ENCODE data around the gene ACYP2. TPM values are rescaled to one million over a fixed set of nuclear protein-coding genes. Genes with fewer than 3 reads are reported as not detected.

ACYP2 gene
- total and polyA plus RNA-seq, 2 donors (not counting 1 experiment from before 2014, with no cell fraction given): 14.0 to 17.2 TPM

DNA sequence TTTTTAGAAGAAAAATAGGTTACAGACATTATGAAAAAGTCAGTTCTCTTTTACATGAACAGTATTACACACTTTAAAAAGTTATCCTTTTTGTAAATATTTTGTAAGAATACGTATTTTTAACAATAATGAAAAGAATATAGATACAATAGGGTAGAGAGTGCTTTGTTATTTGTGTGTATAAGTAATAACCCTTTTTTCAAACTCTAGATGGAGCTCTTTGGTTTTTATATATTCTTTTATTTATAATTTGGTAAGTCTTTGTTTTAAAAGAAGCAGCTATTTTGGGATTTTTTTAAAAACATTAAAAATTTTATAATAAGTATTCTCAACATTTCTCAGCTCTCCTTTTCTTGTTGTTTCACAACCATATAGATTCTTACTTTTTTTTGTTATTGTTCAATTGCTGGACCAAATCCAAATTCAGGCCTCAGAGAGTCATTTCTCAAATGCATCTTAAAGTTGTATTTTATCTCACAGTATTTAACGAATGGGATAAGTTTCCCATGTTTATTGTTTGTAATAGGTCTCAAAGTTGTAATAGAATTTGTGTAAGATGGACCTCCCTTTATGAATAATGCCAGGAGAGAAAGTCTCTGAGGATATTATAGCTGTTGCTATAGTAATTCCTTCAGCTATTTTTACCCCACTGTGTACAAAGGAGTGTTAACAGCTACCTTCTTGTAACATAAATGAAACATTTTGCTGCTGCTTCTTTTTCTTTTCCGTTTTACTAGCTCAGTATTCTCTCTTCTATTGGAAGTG lies 46.4 kb downstream of the ACYP2 start:
- H3K4me3 Mint-ChIP-seq: no peak overlapping the region
- no peaks in the 10 kb centered on the region for H4K20me1 ChIP-seq (ENCODE audit: control insufficient read depth, insufficient read depth, low read length, poor library complexity, severe bottlenecking)
- H3K27ac Mint-ChIP-seq: no peak overlapping the region
- H3K27ac ChIP-seq (ENCODE audit: low read length in 2 of 2): no peak overlapping the region
- intact Hi-C loops (cut with micrococcal nuclease): no loop called here
- H3K36me3 ChIP-seq (replicated peaks in 1 of 2; ENCODE audit: control extremely low read depth in 1 of 2, control insufficient read depth in 1 of 2, extremely low read depth in 1 of 2, insufficient read depth in 2 of 2, low read length in 1 of 2): no peaks in the 10 kb centered on the region
- no peak overlapping the region for H3K4me3 ChIP-seq (ENCODE audit: control extremely low read depth in 1 of 5, extremely low read depth in 1 of 5, insufficient read depth in 1 of 5, low read depth in 2 of 5, low read length in 4 of 5)
- no peaks in the 10 kb centered on the region for H3K27me3 ChIP-seq (replicated peaks in 1 of 4; ENCODE audit: control extremely low read depth in 1 of 4, control insufficient read depth in 3 of 4, insufficient read depth in 4 of 4, low read length in 3 of 4)
- H3K9me3 ChIP-seq (ENCODE audit: control extremely low read depth in 1 of 3, control insufficient read depth in 2 of 3, insufficient read depth in 1 of 3, low read length in 2 of 3): no peaks in the 10 kb centered on the region
- H3K4me1 Mint-ChIP-seq: no peaks in the 10 kb centered on the region
- H3K79me2 ChIP-seq (ENCODE audit: control insufficient read depth, insufficient read depth, low read length): no peaks in the 10 kb centered on the region
- no peaks in the 10 kb centered on the region for H3K4me1 ChIP-seq (ENCODE audit: control insufficient read depth in 2 of 2, insufficient read depth in 2 of 2, low read length in 2 of 2)
- WGBS (ENCODE audit: insufficient coverage): no CpG with 5 or more reads among the region's 3 CpGs
- ChIA-PET POLR2A (no interaction called here), CTCF (interaction anchor here (1.3 kb wide), 1 partner anchor 542 kb away, joined by 4 read pairs; no protein-coding TSS in a partner anchor)
- no peak overlapping the region for H3K9ac ChIP-seq (ENCODE audit: low read length)
- H2AFZ ChIP-seq (ENCODE audit: insufficient read depth, low read depth, low read length, poor library complexity, severe bottlenecking): no peak overlapping the region
- H3K4me2 ChIP-seq (replicated peaks; ENCODE audit: low read depth, low read length, poor library complexity, severe bottlenecking): no peak overlapping the region
- no peak for ATAC-seq (ENCODE audit: low read depth)
- TF ChIP-seq EZH2 (IDR thresholded peaks at IDR 0.05; ENCODE audit: borderline replicate concordance, insufficient read depth, low read depth, low read length, poor library complexity, severe bottlenecking) (no peak), CTCF (IDR thresholded peaks at IDR 0.05) (no peak)
- no peaks in the 10 kb centered on the region for H3K9me3 Mint-ChIP-seq (ENCODE audit: insufficient read depth)
- no peak for DNase-seq
- H3K27me3 Mint-ChIP-seq: no peaks in the 10 kb centered on the region

GRCh38 chr2:54164106-54164505 lies 48.7 kb downstream of the ACYP2 start:
- H3K36me3 ChIP-seq (replicated peaks in 1 of 2; ENCODE audit: control extremely low read depth in 1 of 2, control insufficient read depth in 1 of 2, extremely low read depth in 1 of 2, insufficient read depth in 2 of 2, low read length in 1 of 2): no peaks in the 10 kb centered on the region
- H3K9me3 ChIP-seq (ENCODE audit: control extremely low read depth in 1 of 3, control insufficient read depth in 2 of 3, insufficient read depth in 1 of 3, low read length in 2 of 3): no peaks in the 10 kb centered on the region
- Mint-ChIP-seq H3K4me1 (no peaks in the 10 kb centered on the region), H3K4me3 (no peak overlapping the region), H3K27me3 (no peaks in the 10 kb centered on the region), H3K9me3 (ENCODE audit: insufficient read depth) (no peaks in the 10 kb centered on the region), H3K27ac (no peak overlapping the region)
- WGBS (ENCODE audit: insufficient coverage): no CpG with 5 or more reads among the region's 1 CpG
- H3K4me3 ChIP-seq (ENCODE audit: control extremely low read depth in 1 of 5, extremely low read depth in 1 of 5, insufficient read depth in 1 of 5, low read depth in 2 of 5, low read length in 4 of 5): no peak overlapping the region
- intact Hi-C loops (cut with micrococcal nuclease): no loop called here
- H3K27ac ChIP-seq (ENCODE audit: low read length in 2 of 2): no peak overlapping the region
- DNase-seq (no peak), ATAC-seq (ENCODE audit: low read depth) (no peak)
- no peaks in the 10 kb centered on the region for H3K79me2 ChIP-seq (ENCODE audit: control insufficient read depth, insufficient read depth, low read length)
- H2AFZ ChIP-seq (ENCODE audit: insufficient read depth, low read depth, low read length, poor library complexity, severe bottlenecking): no peak overlapping the region
- H3K27me3 ChIP-seq (replicated peaks in 1 of 4; ENCODE audit: control extremely low read depth in 1 of 4, control insufficient read depth in 3 of 4, insufficient read depth in 4 of 4, low read length in 3 of 4): no peaks in the 10 kb centered on the region
- no peaks in the 10 kb centered on the region for H4K20me1 ChIP-seq (ENCODE audit: control insufficient read depth, insufficient read depth, low read length, poor library complexity, severe bottlenecking)
- POLR2A ChIA-PET: no interaction called here
- CTCF ChIA-PET: no interaction called here
- no peak for TF ChIP-seq CTCF (IDR thresholded peaks at IDR 0.05)
- TF ChIP-seq EZH2 (IDR thresholded peaks at IDR 0.05; ENCODE audit: borderline replicate concordance, insufficient read depth, low read depth, low read length, poor library complexity, severe bottlenecking): no peak
- H3K4me2 ChIP-seq (replicated peaks; ENCODE audit: low read depth, low read length, poor library complexity, severe bottlenecking): no peak overlapping the region
- H3K9ac ChIP-seq (ENCODE audit: low read length): no peak overlapping the region
- no peaks in the 10 kb centered on the region for H3K4me1 ChIP-seq (ENCODE audit: control insufficient read depth in 2 of 2, insufficient read depth in 2 of 2, low read length in 2 of 2)
